HFF-Myc (cell line): ENCODE data around the gene NRP1.
"Not testable (repeated sequence)": the region's sequence is repeated elsewhere in the genome, so short reads cannot be mapped to it uniquely, and the experiment has no call there.

ENCODE experiments used
- DNase-seq: peaks from one replicate; pipeline ENCODE4 v3.0.0-alpha.2; 2011; ENCODE audit warnings: low read depth; ENCODE audit errors: extremely low read depth
- H3K4me3 ChIP-seq: replicated peaks from 2 replicates; pipeline ENCODE4 v1.5.1; 2011; ENCODE audit warnings: low read depth, mild to moderate bottlenecking, control low read depth, low read length
- TF ChIP-seq, protein P1 (sequence below): IDR thresholded peaks from 2 replicates; pipeline ENCODE4 v1.5.1; 2012; ENCODE audit warnings: mild to moderate bottlenecking, low read depth, low read length, control low read depth; ENCODE audit errors: missing control alignments

Gene NRP1

GRCh38 chr10:33227489-33227888 is 107.0 kb downstream of the NRP1 start:
- TF ChIP-seq, protein P1, sequence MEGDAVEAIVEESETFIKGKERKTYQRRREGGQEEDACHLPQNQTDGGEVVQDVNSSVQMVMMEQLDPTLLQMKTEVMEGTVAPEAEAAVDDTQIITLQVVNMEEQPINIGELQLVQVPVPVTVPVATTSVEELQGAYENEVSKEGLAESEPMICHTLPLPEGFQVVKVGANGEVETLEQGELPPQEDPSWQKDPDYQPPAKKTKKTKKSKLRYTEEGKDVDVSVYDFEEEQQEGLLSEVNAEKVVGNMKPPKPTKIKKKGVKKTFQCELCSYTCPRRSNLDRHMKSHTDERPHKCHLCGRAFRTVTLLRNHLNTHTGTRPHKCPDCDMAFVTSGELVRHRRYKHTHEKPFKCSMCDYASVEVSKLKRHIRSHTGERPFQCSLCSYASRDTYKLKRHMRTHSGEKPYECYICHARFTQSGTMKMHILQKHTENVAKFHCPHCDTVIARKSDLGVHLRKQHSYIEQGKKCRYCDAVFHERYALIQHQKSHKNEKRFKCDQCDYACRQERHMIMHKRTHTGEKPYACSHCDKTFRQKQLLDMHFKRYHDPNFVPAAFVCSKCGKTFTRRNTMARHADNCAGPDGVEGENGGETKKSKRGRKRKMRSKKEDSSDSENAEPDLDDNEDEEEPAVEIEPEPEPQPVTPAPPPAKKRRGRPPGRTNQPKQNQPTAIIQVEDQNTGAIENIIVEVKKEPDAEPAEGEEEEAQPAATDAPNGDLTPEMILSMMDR: no peak
- no peak overlapping the region for H3K4me3 ChIP-seq
- no peak for DNase-seq

- TF ChIP-seq, protein P1: no peak
- no peak for DNase-seq
Observed at GRCh38 chr10:33224251-33224965, 110.1 kb downstream of the NRP1 start.

GRCh38 chr10:33223326-33224000 is 111.0 kb downstream of the NRP1 start:
- DNase-seq: no peak
- no peak overlapping the region for H3K4me3 ChIP-seq
- TF ChIP-seq, protein P1: no peak

More at GRCh38 chr10:33224251-33224965, 110.1 kb downstream of the NRP1 start:
- H3K4me3 ChIP-seq: no peak overlapping the region

GRCh38 chr10:33222304-33222703 is 112.2 kb downstream of the NRP1 start:
- DNase-seq, H3K4me3 ChIP-seq: not testable (repeated sequence)

DNA sequence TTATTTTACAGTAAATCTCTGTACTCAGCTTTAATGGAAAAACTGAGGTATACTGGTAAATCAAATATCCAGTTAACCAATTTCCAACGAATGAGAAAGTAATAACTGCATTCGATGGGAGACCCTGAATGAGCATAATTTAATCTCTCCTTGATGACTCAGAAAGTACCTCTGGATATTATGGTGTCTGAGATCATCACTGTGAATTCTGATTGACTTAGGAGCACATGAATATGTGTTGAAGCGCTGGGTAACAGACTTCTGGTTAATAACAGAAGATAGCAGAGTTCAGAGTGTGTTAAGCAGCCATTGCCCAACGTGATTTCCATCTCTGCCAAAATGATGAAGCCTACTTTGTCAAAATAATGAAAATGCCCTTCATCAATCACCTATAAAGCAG is 116.6 kb downstream of the NRP1 start:
- H3K4me3 ChIP-seq: no peak overlapping the region
- DNase-seq: no peak
- TF ChIP-seq, protein P1: no peak

- DNase-seq: no peak
- no peak overlapping the region for H3K4me3 ChIP-seq
- TF ChIP-seq, protein P1: no peak
Observed at GRCh38 chr10:33216661-33217427, 117.6 kb downstream of the NRP1 start.

DNA sequence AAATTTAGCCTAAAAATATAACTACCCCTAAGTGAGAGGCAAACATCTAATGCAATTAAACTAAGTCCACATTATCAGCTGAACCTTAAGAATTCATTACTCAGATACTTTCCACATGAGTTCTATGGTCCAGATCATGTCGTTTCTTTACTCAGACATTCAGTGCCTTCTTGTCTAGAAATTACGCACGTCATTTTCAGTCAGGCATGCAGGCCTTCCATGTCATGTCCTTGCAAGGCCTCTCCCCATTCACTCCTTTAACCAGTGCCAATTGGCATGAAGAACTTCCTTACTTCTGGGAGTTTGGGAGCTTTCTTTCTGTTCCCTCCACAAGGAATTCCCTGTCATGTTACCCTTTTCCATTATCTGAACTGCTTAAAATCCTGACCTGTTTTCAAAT is 118.8 kb downstream of the NRP1 start:
- TF ChIP-seq, protein P1: no peak
- no peak for DNase-seq
- no peak overlapping the region for H3K4me3 ChIP-seq
